ENCODE data around the gene WTAP. TPM values are rescaled to one million over a fixed set of nuclear protein-coding genes. Genes with fewer than 3 reads are reported as not detected.
"Not testable (repeated sequence)": the region's sequence is repeated elsewhere in the genome, so short reads cannot be mapped to it uniquely, and the experiment has no call there.

WTAP gene
- total RNA-seq, 1 donor from 2014 or later: 91.8 TPM

DNA sequence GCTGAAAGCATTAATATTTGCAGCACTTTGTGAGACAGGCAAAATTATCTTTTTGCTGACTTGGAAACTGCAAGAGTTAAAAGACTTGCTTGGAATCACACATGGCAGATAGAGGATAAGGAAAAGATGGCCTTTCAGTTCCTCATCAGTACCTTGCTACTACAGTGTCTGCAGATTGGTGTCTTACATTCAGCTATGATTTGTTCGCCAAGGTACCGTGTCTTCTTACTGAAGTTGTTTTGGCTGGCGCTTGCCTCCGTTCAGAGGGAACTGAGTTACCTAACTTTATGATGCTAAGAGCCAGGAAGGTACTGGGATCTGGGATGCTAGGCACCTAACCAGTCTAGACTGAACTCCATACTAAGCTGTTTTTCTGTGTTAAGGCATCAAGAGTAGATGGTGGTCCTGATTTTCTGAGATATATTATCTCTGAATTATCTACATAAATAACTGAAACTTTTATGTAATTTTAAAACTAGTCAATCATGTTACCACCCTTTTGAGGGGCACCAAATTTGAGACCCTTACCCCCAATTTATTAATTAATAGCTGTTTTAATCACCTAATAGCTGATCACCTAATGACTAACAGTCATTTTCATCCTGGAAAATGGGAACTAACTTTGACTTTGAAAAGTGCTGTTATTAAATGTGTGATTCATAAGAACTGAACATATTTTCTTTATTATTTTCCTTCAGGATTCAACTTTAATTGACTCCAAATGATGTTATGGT is 2.5 kb downstream of the WTAP start:
- DNase-seq: peak; percentile 21

DNA sequence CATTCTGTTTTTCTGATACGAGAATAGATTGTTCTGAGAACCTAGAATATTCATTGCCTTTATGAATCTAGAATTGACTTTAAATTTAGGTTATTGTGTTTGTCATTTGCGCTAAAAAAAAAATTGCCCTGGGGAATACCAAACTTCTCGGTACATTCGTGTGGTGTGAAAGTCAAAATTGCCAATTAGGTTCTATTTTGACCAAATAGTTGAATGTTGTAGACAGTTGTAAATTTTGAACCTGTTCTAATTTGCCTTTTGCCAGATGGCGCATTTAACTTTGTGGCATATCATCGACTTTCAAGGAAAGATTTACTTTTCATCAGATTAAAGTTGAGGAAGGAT is 3.0 kb downstream of the WTAP start:
- no peak for DNase-seq

DNA sequence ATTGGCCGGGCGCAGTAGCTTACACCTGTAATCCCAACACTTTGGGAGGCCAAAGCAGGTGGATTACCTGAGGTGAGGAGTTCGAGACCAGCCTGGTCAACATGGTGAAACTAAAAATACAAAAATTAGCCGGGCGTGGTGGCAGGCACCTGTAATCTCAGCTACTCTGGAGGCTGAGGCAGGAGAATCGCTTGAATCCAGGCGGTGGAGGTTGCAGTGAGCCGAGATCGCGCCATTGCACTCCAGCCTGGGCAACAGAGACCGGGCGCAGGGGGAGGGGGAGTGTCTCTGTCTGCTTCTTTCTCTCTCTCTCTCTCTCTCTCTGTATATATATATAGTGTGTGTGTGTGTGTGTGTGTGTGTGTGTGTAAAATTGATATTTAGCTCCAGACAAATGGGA is 5.2 kb downstream of the WTAP start:
- DNase-seq: not testable (repeated sequence)

DNA sequence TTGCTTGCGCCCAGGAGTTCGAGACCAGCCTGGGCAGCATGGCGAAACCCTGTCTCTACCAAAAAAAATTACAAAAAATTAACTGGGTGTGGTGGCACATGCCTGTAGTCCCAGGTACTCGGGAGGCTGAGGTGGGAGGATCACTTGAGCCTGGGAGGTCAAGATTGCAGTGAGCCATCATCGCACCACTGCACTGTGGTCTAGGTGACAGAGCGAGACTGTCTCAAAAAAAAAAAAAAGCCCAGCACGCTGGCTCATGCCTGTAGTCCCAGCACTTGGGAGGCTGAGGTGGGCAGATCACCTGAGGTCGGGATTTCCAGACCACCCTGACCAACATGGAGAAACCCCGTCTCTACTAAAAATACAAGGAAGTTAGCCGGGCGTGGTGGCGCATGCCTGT is 6.1 kb downstream of the WTAP start:
- not testable (repeated sequence) for DNase-seq

GRCh38 chr6:159736908-159737307 is 9.6 kb downstream of the WTAP start:
- no peak for DNase-seq

GRCh38 chr6:159739341-159739740 is 12.0 kb downstream of the WTAP start:
- no peak for DNase-seq

DNA sequence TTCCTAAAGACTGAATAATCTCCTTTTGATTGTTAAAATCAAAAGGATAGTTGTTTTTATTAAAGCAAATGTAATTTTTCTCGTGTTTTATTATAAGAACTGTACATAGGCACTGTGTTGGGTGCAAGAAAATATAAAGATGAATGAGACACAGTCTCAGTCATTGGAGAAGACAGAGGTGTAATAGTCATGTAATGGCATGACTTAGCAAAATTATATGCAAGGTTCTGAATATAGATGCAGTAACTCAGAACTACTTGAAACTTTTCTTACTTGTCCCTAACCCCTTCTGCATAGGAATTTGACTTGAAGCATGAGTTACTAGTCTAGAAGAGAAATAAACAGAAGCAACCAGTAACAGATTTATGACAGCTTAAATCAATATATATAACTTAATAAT is 14.9 kb downstream of the WTAP start:
- no peak for DNase-seq

DNA sequence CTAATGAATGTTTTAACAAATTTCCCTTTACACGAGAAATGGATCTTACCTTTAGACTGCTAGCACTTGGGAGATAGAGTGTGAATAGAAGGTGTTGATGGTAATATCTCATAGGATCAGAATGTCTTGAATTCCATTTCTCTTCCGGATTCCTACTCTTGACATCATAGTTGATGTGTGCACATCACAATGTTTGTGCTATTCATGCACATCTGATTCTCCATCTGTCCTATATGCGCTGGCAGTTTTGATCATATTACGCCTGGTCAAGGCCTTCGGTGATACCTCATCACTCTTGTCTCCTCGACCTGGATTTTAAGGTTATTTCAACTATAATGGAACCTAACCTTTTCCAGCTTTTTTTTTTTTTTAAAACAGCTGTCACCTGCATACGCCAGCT is 17.8 kb downstream of the WTAP start:
- DNase-seq: no peak

DNA sequence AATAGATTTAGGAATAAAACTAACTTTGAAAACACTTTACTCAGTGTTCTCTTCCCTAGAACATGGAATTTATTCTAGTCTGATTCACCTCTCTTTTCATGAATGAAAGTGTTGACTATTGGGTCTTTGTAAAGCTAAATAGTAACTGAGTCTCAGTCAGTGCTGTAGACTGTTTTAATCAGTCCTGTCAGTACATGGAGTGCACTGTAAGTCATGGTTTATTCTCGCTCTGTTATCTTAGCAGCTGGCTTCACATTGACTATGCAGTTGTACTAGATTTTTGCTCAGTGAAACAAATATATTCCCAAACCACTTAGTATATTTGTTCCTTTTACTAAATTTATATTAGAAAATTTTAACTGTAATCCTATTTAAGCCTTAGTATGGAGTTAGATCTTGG is 19.5 kb downstream of the WTAP start:
- no peak for DNase-seq

DNA sequence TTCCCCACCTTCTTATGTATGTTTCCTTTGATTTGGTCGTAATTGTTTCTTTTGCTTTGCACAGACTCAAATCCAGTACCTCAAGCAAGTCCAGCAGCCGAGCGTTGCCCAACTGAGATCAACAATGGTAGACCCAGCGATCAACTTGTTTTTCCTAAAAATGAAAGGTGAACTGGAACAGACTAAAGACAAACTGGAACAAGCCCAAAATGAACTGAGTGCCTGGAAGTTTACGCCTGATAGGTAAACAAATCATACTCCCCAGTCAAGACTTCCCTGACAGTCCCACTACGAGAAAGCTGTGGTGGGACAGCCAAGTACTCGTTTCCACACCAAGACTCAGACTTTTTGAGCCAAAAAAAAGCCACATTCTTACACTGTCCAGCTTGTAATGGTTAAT is 20.8 kb downstream of the WTAP start:
- not testable (repeated sequence) for DNase-seq

DNA sequence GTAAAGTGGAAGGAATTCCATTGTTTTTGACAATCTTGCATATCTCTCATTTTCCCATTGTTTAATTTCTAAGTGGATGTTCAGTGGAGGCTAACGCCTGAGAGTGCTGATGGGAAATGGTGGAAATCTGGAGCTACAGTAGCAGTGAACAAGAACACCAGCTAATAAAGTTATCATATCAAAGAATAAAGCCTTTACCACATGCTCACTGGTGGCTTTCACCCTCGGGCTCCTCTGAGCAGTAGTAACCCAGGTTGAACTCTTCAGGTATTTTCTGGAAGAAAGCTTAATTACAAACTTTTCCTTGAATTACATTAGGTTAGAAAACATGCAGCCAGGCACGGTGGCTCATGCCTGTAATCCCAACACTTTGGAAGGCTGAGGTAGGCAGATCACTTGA is 24.1 kb downstream of the WTAP start:
- no peak for DNase-seq

- DNase-seq: no peak
Measured at GRCh38 chr6:159753081-159753872, 26.0 kb downstream of the WTAP start.

- no peak for DNase-seq
Measured at GRCh38 chr6:159754401-159754800, 27.1 kb downstream of the WTAP start.

DNA sequence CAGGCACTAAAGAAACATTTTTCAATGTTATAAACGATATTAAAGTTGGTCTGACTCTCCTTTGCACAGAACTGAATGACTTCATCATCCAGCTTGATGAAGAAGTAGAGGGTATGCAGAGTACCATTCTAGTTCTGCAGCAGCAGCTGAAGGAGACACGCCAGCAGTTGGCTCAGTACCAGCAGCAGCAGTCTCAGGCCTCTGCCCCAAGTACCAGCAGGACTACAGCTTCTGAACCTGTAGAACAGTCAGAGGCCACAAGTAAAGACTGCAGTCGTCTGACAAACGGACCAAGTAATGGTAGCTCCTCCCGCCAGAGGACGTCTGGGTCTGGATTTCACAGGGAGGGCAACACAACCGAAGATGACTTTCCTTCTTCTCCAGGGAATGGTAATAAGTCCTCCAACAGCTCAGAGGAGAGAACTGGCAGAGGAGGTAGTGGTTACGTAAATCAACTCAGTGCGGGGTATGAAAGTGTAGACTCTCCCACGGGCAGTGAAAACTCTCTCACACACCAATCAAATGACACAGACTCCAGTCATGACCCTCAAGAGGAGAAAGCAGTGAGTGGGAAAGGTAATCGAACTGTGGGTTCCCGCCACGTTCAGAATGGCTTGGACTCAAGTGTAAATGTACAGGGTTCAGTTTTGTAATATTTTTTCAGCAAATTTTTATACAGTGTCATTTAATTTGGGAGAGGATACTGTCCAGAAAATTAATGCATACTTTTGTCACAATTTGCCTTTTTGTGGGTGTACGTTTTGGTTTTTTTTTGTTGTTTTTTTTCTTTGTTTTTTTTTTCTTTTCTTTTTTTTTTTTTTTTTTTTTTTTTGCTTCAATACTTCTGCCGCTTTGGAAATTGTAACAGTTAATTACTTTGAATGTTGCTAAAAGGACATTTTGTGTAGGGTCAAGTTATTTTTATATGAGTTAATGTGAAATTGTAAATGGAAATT is 27.9 kb downstream of the WTAP start:
- DNase-seq: peak; percentile 26

DNA sequence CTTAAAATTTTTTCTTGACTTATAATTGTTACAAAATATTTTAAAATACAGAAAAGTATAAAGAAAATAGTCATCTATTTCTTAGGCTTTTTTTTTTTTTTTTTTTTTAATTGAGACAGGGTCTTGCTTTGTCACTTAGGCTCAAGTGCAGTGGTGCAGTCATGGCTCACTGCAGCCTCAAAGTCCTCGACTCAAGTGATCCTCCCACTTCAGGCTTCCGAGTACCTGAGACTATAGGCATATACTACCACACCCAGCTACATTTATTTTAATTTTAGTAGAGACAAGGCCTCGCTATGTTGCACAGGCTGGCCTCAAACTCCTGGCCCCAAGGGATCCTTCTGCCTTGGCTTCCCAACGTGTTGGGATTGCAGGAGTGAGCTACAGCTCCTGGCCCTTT is 29.2 kb downstream of the WTAP start:
- no peak for DNase-seq

GRCh38 chr6:159758031-159759001 is 31.0 kb downstream of the WTAP start:
- no peak for DNase-seq

- no peak for DNase-seq
Measured at GRCh38 chr6:159759645-159760044, 32.3 kb downstream of the WTAP start.

- DNase-seq: no peak
Measured at GRCh38 chr6:159760602-159761057, 33.3 kb downstream of the WTAP start.

DNA sequence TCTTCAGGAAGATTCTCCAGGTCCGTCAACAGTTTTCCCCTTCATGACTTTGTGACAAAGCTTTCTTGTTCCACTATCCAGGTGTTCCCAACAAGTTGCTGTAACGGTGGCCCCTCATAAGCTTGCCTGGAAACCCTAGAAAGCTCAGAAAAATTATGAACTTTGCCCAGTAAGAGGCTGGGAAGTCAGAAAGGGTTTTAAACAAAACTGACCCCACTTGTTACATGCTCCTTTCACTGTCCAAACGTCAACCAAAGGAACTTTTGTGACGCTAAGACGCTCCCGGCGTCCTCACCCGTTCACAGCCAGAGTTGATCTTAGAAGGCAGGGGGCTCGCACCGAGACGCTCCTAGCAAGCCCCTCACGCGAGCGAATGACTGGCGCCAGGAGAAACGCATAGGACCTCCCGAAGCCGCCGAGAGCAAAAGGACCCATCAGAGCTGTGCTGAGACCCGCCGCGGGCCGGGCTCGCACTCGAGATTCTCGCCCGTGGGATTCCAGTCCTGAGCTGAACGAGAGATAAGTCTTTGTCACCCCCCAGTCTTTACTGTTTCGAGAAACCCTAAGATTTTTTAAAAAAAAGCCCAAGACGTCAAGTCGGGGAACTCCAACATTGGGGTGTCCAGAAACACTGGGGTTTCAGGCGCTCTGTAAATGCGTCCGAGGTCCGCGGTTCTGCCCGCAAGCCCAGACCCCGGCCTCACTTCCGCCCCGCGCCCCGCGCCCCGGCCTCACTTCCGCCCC is 34.0 kb downstream of the WTAP start:
- no peak for DNase-seq

DNA sequence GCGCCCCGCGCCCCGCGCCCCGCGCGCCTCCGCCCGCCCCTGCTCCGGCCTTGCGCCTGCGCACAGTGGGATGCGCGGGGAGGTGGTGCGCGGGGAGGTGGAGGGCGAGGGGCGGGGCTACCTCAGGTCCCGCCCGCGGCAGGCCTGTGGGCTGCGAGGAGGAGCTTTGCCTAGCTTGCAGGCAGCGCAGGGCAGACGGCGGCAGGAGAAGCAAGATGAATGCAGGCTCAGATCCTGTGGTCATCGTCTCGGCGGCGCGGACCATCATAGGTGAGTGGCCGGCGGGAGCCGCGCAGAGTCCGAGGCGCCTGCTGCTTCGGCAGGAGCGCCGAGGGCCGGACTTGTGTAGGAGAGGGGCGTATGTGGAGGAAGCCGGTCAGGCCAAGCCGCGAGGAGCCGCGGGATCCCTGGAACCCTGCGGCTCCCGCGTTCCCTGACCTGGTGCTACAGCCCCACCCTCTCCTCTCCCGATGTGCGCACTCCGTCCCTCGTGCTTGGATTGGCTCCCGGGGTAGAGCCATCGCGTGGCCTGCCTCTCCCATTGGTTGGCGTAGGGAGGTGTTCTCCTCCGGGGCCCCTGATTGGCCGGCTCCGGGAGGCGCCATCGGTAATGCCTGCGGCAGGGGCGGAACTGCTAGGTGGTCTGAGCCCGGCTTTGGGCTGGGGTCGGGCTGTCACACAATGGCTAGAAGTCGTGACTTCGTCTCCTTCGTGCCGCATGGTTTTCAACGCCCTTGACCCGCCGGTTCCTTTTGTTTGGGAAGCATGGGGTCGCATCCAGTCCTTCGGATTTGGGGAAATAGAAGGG is 34.8 kb downstream of the WTAP start, which contains the start of gene ACAT2:
ACAT2 (plus strand) TSS at position 173 of the 808 bp plus-strand sequence; CDS start at position 216, 43 bp downstream.
- DNase-seq: peak; percentile 98

Data from tongue (tissue), 2 donors.